ENCODE measurements around the gene PNLIPRP1. TPM values are rescaled to one million over a fixed set of nuclear protein-coding genes. Genes with fewer than 3 reads are reported as not detected.

PNLIPRP1 gene
- total RNA-seq, 1 experiment from 2014 or later: 1.6 TPM

GRCh38 chr10:116612107-116612769 is 21.5 kb downstream of the PNLIPRP1 start (continued):
- TF ChIP-seq TCF7L2 (IDR thresholded peaks at IDR 0.05; ENCODE audit: borderline replicate concordance, extremely low read depth, insufficient read depth, insufficient read length): no peak
- no peak for TF ChIP-seq SP1 (IDR thresholded peaks at IDR 0.05; ENCODE audit: low read depth)
- TF ChIP-seq, protein P1, sequence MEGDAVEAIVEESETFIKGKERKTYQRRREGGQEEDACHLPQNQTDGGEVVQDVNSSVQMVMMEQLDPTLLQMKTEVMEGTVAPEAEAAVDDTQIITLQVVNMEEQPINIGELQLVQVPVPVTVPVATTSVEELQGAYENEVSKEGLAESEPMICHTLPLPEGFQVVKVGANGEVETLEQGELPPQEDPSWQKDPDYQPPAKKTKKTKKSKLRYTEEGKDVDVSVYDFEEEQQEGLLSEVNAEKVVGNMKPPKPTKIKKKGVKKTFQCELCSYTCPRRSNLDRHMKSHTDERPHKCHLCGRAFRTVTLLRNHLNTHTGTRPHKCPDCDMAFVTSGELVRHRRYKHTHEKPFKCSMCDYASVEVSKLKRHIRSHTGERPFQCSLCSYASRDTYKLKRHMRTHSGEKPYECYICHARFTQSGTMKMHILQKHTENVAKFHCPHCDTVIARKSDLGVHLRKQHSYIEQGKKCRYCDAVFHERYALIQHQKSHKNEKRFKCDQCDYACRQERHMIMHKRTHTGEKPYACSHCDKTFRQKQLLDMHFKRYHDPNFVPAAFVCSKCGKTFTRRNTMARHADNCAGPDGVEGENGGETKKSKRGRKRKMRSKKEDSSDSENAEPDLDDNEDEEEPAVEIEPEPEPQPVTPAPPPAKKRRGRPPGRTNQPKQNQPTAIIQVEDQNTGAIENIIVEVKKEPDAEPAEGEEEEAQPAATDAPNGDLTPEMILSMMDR (IDR thresholded peaks at IDR 0.05 in 2 of 3, conservative IDR thresholded peaks at IDR 0.05 in 1 of 3; ENCODE audit: borderline replicate concordance in 1 of 3, insufficient read depth in 1 of 3, low read depth in 2 of 3, low read length in 2 of 3): no peak

GRCh38 chr10:116613471-116613870 is 22.7 kb downstream of the PNLIPRP1 start:
- Histone ChIP-seq H3K36me3 (ENCODE audit: control insufficient read depth in 1 of 2, insufficient read depth in 2 of 2, low read length in 2 of 2) (no peaks in the 10 kb centered on the region), H3K9ac (ENCODE audit: low read length) (no peak overlapping the region), H3K27me3 (ENCODE audit: insufficient read depth, low read length) (no peaks in the 10 kb centered on the region), H3K4me1 (ENCODE audit: control insufficient read depth in 1 of 2, insufficient read depth in 2 of 2, low read length in 2 of 2) (no peaks in the 10 kb centered on the region), H3K9me3 (ENCODE audit: control insufficient read depth in 1 of 2, insufficient read depth in 1 of 2, low read depth in 1 of 2, low read length in 2 of 2) (no peaks in the 10 kb centered on the region), H3K9me2 (ENCODE audit: insufficient read depth) (no peaks in the 10 kb centered on the region), H3K27ac (ENCODE audit: low read depth, low read length) (no peak overlapping the region), H3K4me2 (ENCODE audit: low read length) (no peak overlapping the region), H2AFZ (ENCODE audit: low read depth, low read length, poor library complexity, severe bottlenecking) (no peak overlapping the region), H4K20me1 (ENCODE audit: insufficient read depth) (no peaks in the 10 kb centered on the region), H3K79me2 (ENCODE audit: insufficient read depth, low read length) (no peaks in the 10 kb centered on the region), H3K4me3 (replicated peaks in 1 of 2; ENCODE audit: low read depth in 1 of 2, low read length in 2 of 2) (no peak overlapping the region)
- POLR2A ChIA-PET: no interaction called here
- CTCF ChIA-PET: no interaction called here
- intact Hi-C loops (cut with micrococcal nuclease): no loop called here
- DNase-seq (ENCODE audit: low read depth, low spot score): no peak
- no TSS peak for BruUV-seq (replicated peaks)
- no peak for ATAC-seq
- RAD21 ChIA-PET (ENCODE audit: low non-redundant PET in 1 of 2, low total read pairs in 2 of 2, uncharacterized antibody in 2 of 2, unreplicated experiment in 2 of 2): no interaction called here
- TF ChIP-seq POLR2AphosphoS5 (IDR thresholded peaks at IDR 0.05; ENCODE audit: low read depth, low read length) (no peak), JUND (IDR thresholded peaks at IDR 0.05) (no peak), CBX3 (IDR thresholded peaks at IDR 0.05; ENCODE audit: low read depth) (no peak), FOSL1 (IDR thresholded peaks at IDR 0.05; ENCODE audit: low read depth) (no peak), EZH2phosphoT487 (IDR thresholded peaks at IDR 0.05; ENCODE audit: borderline replicate concordance) (no peak), CEBPB (IDR thresholded peaks at IDR 0.05; ENCODE audit: low read depth) (no peak), ATF3 (IDR thresholded peaks at IDR 0.05) (no peak), TCF7L2 (IDR thresholded peaks at IDR 0.05; ENCODE audit: borderline replicate concordance, extremely low read depth, insufficient read depth, insufficient read length) (no peak), ZFX (IDR thresholded peaks at IDR 0.05) (no peak), POLR2A (IDR thresholded peaks at IDR 0.05; ENCODE audit: borderline replicate concordance, extremely low read depth, insufficient read depth, insufficient read length) (no peak), REST (IDR thresholded peaks at IDR 0.05; ENCODE audit: low read depth) (no peak), EZH2 (IDR thresholded peaks at IDR 0.05) (no peak)
- TF ChIP-seq, protein P2, sequence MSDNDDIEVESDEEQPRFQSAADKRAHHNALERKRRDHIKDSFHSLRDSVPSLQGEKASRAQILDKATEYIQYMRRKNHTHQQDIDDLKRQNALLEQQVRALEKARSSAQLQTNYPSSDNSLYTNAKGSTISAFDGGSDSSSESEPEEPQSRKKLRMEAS (IDR thresholded peaks at IDR 0.05): no peak
- TF ChIP-seq, protein P1 (IDR thresholded peaks at IDR 0.05 in 2 of 3, conservative IDR thresholded peaks at IDR 0.05 in 1 of 3; ENCODE audit: borderline replicate concordance in 1 of 3, insufficient read depth in 1 of 3, low read depth in 2 of 3, low read length in 2 of 3): no peak
